OCI-LY1 (cell line): ENCODE results near the gene PCBD1.

Experiments
- EZH2 ChIP-seq: fragments of 200-600 bp; sonication (generic), shearing (Covaris generic); IDR thresholded peaks from 2 replicates; pipeline ENCODE4 v1.8.0; 2017; ENCODE audit warnings: borderline replicate concordance, mixed run types, mild to moderate bottlenecking, antibody characterized with exemption, low read length, moderate library complexity, mixed read lengths
- TF ChIP-seq, protein P1 (sequence below): fragments of 200-600 bp; sonication (generic), shearing (Covaris generic); IDR thresholded peaks from 2 replicates; pipeline ENCODE4 v1.5.1; 2017; ENCODE audit warnings: mild to moderate bottlenecking, antibody characterized with exemption, low read length, moderate library complexity, mixed read lengths

DNA sequence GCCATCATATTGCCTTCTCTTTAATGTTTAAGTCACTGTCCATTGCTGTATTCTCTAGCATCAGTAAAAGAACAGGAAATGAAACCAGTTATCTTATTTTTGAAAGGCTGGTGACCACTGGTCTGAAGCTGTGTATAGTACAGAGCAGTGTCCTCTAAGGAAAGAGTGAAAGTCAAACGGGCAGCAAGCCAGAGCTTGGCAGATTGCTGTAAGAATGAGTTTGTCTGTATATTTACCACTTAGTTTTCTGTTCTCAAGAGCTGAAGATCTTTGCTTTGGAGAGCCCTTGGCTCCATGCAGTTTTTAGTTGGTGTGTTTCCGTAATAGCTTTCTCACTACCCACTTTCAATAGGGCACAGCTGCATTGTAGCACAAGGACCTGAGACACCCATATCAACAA lies 31.9 kb downstream of the PCBD1 start:
- TF ChIP-seq, protein P1, sequence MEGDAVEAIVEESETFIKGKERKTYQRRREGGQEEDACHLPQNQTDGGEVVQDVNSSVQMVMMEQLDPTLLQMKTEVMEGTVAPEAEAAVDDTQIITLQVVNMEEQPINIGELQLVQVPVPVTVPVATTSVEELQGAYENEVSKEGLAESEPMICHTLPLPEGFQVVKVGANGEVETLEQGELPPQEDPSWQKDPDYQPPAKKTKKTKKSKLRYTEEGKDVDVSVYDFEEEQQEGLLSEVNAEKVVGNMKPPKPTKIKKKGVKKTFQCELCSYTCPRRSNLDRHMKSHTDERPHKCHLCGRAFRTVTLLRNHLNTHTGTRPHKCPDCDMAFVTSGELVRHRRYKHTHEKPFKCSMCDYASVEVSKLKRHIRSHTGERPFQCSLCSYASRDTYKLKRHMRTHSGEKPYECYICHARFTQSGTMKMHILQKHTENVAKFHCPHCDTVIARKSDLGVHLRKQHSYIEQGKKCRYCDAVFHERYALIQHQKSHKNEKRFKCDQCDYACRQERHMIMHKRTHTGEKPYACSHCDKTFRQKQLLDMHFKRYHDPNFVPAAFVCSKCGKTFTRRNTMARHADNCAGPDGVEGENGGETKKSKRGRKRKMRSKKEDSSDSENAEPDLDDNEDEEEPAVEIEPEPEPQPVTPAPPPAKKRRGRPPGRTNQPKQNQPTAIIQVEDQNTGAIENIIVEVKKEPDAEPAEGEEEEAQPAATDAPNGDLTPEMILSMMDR, result no peak
- no peak for TF ChIP-seq EZH2
